ENCODE results near the gene UBE2M.
"Not testable (repeated sequence)": the region's sequence is repeated elsewhere in the genome, so short reads cannot be mapped to it uniquely, and the experiment has no call there.

The UBE2M gene

DNA sequence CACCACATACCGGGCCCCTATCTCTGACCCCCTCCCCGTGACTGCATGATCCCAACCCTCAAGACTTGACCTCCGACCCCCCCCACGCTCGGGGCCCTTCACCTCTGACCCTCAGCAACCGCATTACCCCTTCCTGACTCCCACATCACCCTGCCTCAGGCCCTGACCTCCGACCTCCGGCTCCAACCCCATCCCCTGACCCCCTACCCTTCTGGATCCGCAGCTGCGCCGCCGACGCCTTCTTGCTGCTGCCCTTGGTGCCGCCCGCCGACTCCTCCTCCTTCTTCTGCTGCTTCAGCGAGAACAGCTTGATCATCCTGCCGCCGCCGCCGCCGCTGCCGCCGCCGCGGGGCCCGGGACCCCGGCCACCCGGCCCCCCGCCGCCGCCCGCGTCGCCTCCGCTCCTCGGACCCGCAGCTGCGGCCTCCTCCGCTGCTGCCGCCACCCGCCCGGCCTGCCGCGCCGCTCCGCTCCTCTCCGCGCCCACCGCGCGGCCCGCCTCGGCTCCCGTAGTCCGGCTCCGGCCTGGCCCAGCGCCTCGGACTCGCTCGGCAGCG, at the start of gene UBE2M:
Gene UBE2M, minus strand, starts transcription at position 546 of the 557 bp plus-strand sequence. Its CDS starts 230 bp downstream, at position 316.
- DNase-seq: no peak

DNA sequence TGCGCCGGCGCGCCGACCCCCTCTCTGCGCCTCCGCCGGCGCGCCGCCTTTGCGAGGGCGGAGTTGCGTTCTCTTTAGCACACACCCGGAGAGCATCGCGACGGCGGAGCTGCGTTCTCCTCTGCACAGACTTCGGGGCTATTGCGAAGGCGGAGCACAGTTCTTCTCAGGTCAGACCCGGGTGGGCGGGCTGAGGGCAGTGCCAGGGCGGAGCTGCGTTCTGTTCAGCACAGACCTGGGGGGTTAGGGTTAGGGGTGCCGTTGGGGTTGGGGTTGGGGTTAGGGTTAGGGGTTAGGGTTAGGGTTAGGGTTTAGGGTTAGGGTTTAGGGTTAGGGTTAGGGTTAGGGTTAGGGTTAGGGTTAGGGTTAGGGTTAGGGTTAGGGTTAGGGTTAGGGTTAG, 48.8 kb upstream of the UBE2M start:
- not testable (repeated sequence) for DNase-seq

DNA sequence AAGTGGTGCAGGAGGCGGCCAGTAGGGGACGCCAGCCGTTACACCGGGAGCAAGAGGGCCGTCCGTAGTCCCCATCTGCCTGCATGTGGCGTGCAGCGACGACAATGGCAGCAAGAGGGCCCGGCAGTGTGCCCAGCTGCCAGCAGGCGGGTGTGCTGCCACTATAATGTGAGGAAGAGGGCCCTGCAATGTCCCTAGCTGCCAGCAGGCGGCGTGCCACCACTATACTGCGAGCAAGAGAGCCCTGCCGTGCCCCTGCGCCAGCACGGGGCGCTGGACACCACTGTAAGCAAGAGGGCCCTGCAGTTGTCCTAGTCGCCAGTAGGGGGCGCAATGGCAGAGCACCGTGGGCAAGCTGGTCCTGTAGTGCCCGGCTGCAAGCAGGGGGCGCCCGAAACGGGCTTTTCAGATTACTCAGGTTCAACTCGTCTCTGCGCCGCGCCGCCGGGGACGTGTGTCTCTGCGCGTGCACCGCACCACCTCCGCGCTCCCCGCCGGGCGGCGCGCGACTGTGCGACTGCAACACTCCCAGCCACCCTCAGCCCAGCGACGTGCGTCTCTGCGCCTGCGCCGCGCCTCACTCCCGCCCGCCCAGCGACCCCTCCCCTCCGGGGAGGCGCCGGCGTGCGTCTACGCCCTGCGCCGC, 48.0 kb upstream of the UBE2M start:
- not testable (repeated sequence) for DNase-seq

DNA sequence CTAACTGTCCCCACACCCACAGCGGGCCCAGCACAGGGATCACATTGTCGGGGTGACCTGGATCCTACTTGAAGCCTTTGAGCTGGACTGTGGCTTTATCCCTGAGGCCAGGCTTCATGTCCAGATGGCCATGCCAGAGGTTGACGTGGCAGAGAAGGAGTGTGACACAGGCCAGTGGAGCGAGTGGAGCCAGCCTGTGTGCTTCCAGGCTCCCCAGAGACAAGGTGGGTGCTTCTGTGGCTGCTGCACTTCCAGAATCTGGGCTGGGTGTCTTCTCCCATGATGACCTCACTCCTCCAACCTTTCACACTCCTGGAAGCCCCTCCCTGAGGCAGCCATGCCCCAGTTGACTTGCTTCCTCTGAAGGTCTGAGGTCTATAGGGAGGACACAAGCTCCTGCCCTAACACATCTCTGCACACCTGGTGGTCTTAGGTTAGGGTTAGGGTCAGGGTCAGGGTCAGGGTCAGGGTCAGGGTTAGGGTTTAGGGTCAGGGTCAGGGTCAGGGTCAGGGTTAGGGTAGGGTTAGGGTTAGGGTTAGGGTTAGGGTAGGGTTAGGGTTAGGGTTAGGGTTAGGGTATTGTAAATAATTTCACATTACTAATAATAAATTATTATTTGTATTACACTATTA, 27.8 kb upstream of the UBE2M start:
- no peak for DNase-seq

DNA sequence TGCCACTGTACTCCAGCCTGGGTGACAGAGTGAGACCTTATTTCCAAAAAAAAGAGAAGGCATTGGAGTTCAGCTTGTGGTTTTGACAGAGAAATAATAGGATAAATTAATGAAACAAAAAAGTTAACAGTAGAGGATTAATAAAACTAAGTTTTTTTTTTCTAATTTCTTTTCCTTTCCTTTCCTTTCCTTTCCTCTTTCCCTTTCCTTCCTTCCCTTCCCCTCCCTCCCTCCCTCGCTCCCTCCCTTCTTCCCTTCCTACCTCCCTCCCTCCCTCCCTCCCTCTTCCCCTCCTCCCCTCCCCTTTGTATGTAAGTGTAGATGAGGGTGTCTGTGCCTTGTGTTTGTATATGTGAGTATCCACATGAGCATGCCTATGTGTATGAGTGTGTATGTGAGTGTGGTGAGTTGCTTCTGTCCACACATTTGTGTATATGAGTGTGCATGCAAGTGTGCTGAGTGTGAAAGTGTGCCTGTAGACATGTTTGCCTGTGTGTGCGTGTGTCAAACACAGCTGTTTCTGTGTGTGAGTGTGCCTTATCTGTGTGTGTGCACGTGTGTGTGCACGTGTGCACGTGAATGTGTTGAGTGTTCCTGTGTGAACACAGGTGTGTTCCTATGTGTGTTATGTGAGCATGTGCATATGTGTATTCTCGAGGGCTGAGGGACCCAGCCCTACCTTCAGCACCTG, 27.2 kb upstream of the UBE2M start:
- DNase-seq: no peak

DNA sequence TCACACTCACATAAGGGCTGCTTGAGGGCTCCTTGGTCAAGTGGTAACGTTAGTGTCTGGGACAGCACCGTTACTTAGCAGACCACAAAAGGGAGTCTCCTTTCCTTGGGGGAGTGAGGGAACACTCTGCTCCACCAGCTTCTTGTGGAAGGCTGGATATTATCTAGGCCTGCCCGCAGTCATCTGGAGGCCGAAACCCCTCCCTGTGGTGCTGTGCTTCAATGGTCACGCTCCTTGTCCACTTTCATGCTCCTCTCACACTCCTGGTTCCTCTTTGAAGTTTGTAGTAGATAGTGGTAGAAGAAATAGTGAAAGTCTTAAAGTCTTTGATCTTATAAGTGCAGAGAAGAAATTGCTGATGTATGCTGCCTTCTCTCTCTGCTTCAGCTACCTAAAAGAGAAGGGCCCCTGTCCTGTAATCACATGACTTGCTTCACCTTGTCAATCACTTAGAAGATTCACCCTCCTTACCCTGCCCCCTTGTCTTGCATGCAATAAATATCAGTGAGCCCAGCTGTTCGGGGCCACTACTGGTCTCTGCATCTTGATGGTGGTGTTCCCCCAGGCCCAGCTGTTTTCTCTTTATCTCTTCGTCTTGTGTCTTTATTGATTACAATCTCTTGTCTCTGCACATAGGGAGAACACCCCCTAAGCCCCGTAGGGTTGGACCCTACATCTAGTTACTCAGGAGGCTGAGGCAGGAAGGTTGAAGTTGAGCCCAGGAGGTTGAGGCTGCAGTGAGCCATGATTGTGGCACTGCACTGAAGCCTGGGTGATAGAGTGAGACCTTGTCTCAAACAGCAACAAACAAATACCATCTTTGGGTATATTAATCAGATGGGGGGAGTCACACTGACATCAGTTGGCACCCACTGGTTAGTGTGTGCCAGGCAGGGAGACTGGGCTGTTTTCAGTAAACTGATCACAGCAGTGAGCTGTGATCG, 26.4 kb upstream of the UBE2M start:
- DNase-seq: no peak

DNA sequence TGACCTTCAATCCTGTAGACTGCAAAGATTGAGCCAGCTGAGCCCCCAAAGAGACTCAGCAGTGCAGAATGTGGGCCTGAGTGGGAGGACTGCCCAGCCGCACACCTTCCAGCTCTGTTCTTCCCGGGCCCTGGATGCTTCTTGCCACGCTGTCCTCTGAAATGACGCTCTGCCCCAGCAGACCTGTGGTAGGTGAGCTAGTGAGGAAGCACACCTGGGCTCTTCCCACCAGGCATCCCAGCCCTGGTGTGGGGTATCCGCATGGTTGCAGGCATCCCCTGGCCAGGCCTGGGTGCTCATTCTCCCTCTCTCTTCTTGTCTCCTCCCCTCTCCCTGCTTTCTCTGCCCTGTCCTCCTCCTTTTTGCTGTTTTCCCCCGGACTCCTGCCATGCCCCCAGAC, 24.6 kb upstream of the UBE2M start:
- no peak for DNase-seq

DNA sequence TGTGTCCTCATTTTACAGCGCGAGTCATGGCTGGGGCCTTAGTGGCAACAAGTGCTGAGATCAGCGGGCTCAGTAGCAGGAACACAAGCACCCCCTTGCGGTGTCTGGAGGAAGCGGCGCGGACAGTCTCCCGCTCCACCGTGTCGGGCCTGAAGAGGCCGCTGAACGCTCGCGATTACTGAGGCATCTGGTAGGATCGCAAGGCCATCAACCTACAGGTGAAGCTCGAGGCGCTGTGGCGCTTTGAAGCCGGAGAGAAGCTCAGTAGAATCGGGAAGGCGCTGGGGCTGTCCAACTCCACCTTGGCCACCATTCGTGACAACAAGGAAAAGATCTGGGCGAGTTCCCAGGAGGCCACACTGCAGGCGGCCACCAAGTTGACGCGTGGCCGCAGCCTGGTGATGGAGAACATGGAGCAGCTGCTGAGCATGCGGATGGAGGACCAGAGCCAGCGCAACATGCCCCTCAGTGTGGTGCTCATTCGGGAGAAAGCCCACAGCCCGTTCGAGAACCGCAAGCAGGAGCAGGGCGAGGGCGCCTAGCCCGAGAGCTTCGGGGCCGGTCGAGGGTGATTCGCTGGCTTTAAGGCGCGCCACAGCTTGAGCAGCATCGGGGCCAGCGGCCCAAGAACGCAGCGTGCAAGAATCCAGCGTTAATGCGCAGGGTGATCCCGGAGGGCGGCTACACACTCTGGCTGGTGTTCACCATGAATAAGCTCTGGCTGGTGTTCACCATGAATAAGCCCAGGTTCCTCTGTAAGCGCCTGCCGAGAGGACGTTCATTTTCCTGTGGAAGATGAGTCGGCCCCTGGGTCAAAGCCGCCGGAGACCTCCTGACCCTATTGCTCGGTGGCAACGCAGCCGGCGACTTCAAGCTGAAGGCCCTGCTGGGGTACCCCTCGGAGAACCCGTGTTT, 23.1 kb upstream of the UBE2M start:
- no peak for DNase-seq

DNA sequence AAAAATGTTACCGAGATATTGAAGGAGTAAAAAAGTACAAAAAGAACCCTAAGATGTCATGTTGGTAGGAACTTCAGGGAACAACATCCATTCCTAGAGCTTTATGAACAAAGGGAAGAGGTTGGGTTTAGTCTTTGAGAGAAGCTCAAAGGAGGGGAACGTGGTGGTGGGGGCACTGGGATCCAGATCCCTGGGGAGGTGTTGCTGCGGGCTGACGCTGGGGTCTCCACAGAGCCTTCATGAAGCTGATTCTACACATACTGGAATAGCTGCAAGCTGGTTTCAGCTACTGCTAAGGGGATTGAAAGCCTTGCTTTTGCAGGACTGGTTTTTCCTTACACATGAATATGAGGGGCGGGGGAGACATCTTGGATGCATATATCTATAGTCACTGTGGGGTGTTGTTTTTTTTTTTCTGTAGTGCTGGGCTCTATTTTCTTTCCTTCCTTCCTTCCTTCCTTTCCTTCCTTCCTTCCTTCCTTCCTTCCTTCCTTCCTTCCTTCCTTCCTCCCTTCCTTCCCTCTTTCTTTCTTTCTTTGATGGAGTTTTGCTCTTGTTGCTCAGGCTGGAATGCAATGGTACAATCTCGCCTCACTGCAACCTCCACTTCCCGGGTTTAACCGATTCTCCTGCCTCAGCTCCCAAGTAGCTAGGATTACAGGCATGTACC, 21.2 kb upstream of the UBE2M start:
- no peak for DNase-seq

DNA sequence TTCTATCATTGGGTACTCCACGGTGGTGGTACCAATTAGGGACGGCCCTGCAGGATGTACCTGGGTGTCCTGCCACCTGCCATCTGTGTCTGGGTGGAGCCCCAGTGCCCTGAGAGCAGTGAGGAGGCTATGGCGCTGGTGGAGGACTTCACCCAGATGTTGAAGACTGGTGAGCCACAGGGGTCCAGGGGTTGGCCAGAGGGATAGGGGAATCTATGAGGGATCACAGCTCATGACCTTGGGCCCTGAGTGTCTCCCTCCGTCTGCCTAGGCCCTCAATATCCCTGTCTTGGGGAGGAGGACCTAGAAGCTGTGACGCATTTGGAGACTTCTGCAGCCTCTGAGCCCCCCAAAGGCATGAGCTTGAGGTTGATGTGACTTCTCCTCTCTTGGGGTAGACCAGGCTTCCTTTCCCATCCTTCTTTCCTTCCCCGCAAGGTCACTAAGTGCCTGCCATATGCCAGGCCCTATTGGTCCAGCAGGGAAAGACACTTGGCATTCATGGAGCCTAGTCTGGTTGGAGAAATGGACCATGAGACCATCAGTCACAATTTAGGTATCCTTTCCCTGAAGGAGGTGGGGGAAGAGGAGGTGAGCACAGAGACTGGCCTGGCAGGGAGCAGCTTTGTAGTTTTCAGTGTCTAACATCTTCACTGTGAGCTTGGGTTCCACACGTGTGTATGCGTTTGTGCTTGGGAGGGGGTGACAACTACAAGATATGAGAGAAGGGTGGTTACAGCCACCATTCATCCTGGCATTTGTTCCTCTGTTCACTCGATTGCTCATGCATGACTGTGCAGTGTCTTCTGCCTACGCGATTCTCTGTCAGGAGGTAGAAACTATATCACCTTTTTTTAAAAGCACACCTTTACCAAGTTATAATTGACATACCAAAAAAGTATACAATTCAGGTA, 19.9 kb upstream of the UBE2M start:
- no peak for DNase-seq

DNA sequence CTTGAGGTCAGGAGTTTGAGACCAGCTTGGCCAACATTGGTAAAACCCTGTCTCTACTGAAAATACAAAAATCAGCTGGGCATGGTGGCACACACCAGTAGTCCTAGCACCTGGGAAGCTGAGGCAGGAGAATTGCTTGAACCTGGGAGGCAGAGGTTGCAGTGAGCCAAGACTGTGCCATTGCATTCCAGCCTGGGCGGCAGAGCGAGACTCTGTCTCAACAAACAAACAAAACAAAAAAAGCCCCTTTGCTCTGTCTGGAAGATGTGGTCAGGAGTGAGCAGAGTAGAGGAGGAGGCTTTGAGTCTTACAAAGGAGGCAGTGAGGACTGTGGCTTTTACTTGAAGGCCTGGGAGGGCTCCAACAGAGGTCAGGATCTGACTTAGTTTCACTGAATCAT, 19.2 kb upstream of the UBE2M start:
- DNase-seq: not testable (repeated sequence)

DNA sequence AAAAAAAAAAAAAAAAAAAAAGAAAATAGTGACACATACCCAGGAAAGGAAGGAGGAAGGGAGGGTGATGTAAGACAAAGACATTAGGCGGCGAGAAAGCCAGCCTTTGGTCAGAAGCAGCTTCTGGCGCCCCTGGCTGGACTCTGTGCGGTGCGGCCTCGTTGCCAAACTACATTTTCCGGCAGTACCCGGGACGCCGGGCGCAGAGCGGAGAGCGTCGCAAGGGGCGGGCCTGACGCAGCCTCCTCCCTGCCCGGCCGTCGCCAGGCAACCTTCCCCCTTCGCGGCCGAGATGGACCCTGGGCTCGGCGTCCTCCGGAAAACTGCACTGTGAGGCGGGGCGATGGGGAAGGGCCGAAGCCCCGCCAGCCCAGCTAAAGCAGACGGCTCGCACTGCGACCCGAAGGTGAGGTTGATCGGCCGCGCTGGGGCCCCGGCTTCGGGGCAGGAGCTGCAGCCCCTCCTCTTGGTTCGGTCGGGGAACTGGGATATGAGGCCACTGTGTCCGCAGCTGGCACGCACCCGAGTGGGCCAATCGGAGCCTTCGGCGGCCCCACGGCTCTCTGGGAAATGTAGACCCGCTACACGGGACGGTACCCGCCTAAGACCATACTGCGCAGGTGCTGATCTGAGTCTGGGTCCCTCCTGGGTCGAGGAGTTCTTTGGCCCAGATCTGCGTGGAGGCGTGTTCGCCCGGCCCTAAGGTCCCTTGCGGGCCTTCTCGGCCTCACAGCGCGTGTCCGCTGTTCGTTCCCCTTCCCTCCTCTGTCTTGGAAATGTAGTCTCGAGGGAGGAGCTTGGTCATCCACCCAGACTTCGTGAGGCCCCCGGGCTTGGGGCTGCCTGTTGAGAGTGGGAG, 17.0 kb upstream of the UBE2M start:
- DNase-seq: no peak

DNA sequence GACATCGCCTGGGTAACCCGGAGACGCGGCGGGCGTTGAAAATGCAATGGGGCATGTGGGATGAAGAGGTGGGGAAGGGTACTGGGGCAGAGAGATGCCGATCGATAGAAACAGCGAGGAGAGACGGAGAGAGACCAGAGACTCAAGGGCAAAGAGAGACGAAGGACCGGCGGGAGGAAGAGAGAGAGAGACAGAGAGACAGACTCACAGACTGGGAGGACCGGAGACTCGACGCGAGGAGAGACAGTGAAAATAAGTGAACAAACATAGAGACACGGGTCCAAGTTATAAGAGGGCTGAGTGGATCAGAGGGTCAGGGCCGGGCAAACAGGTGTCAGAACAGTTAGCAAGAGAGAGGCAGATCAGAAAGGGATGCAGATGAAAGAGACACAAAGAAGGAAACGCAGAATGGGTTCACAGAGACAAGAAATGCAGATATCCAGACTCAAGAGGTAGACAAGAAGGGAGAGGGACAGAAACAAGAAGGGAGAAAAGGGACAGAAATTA, 15.3 kb upstream of the UBE2M start:
- no peak for DNase-seq

DNA sequence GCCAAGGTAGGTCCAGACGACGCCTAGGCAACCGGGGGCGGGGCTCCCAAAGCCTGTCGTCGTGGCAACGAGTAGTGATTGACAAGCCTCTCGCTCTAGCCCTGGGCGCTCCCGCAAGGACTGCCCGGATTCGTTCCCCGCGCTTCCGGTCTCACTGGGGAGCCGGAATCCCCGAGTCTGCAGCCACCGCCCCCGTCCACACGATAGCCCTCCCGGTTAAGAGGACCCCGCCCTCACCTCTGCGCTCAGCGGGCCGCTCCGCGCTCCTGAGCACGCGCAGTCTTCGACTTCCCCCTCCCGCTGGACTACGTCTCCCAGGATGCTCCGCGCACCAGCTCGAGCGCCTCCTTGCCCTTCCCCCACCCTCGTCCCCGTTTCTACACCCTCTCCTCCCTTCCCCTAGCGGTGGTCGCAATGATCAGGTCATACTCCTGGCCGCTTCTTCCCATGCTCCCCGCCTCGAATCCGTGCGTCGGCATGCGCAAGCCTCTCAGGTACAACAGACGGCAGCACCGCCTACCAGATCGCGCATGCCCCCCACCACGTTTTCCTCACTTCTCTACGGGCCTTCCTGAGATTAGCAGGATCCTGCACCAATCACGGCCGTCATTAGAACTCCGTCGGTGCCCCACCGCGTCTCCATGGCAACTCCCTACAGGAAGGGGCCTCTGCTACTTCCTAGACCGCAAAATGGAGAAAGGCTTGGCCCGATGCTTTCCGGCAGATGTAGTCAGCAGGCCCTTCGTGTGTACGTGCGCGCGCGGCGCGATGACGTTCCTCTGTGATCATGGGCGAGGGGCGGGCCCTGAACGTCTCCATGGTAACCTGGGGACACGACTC, 14.6 kb upstream of the UBE2M start, which contains the start of gene MZF1:
Gene MZF1, minus strand, starts transcription at position 518 of the 840 bp plus-strand sequence. CDS start 1,946 bp downstream, outside the sequence.
- no peak for DNase-seq

DNA sequence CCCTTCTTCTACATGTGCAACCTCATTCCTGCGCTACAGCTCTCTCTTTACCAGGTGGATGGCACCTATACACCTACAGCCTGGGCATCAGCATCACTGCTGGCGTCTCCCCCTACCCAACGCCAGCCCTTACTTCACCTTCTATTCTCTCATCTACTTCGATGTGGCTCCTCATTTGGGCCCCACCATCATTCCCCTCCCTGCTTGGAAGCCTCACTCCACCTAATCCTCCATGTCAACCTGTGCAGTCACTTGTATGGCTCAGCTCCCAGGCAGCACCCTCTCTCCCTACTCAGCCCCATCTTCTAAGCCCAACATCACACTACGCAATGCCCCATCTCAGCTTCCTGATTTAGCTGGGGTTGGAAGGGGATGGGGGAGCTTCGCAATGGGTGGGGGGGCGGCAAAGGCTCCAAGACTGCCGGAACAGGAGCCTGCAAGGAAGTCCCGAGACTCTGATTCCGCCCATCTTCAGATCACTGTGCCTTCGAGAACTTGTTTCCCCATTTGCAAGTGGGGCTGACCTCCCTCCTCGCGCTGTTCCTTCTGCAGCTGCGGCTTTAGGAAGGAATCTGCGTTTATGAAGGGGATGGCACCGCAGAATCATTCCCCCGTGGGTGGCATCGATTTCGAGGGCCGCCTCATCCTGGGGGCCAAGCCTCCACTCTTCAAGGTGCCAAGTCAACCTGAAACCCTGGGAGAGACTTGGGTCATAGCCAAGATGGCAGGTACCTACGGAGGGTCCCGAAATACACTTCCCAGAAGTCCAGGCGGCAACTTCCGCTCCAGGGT, 13.8 kb upstream of the UBE2M start:
- no peak for DNase-seq

DNA sequence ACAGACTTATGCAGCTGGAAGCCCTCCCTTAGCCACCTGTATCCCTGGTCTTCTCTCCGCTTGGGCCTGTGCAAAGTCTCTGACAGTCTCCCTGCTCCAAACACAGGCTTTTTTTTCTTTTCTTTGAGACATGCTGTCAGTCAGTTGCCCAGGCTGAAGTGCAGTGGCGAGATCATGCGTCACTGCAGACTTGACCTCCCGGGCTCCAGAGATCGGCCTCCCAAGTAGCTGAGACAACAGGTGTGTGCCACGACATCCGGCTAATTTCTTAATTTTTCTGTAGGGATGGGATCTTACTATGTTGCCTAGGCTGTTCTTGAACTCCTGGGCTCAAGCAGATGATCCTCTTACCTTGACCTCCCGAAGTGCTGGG, 13.2 kb upstream of the UBE2M start:
- no peak for DNase-seq

Measured in SIG-M5 (cell line).